Left kidney (tissue), 2 donors: Measurements from ENCODE around the gene MAP6. TPM values are rescaled to one million over a fixed set of nuclear protein-coding genes. Genes with fewer than 3 reads are reported as not detected.

Source experiments
- DNase-seq: peaks from one replicate; pipeline ENCODE4 v3.0.0-alpha.2; 2013
- polyA plus RNA-seq: library from polyadenylated mRNA; unstranded; fragments of 120-200 nt; gene quantifications from one replicate; pipeline ENCODE4 v1.2.1, GENCODE V29; 2013; ENCODE audit not compliant: insufficient read length

Gene MAP6
- polyA plus RNA-seq, 1 donor = 8.6 TPM

- no peak for DNase-seq
These were observed 35.9 kb downstream of the MAP6 start for GRCh38 chr11:75632962-75633361.

GRCh38 chr11:75632450-75632849 lies 36.4 kb downstream of the MAP6 start:
- DNase-seq = no peak

GRCh38 chr11:75631086-75631730 lies 37.6 kb downstream of the MAP6 start:
- DNase-seq = no peak

GRCh38 chr11:75627906-75628668 lies 40.8 kb downstream of the MAP6 start:
- DNase-seq = no peak

- DNase-seq = no peak
These were observed 41.8 kb downstream of the MAP6 start for GRCh38 chr11:75626889-75627529.

GRCh38 chr11:75625991-75626888 lies 42.6 kb downstream of the MAP6 start:
- DNase-seq = no peak

- no peak for DNase-seq
These were observed 43.8 kb downstream of the MAP6 start for GRCh38 chr11:75625021-75625420.

- no peak for DNase-seq
These were observed 52.6 kb downstream of the MAP6 start for GRCh38 chr11:75616281-75616680.

- DNase-seq = no peak
These were observed 53.1 kb downstream of the MAP6 start for GRCh38 chr11:75615751-75616150.

- DNase-seq = no peak
These were observed 57.0 kb downstream of the MAP6 start for GRCh38 chr11:75611823-75612222.

- DNase-seq = no peak
These were observed 62.7 kb downstream of the MAP6 start for GRCh38 chr11:75606099-75606498.

- DNase-seq = no peak
These were observed 64.8 kb downstream of the MAP6 start for GRCh38 chr11:75603791-75604736.

GRCh38 chr11:75602951-75603350 lies 65.9 kb downstream of the MAP6 start:
- DNase-seq = no peak

GRCh38 chr11:75601494-75601893 lies 67.3 kb downstream of the MAP6 start:
- DNase-seq = no peak

- no peak for DNase-seq
These were observed 68.5 kb downstream of the MAP6 start for GRCh38 chr11:75600356-75600755.

GRCh38 chr11:75598900-75599299 lies 69.9 kb downstream of the MAP6 start:
- no peak for DNase-seq

- no peak for DNase-seq
These were observed 70.6 kb downstream of the MAP6 start for GRCh38 chr11:75598264-75598663.

GRCh38 chr11:75597636-75598035 lies 71.2 kb downstream of the MAP6 start:
- DNase-seq = peak; percentile 20

- no peak for DNase-seq
These were observed 71.9 kb downstream of the MAP6 start for GRCh38 chr11:75596914-75597313.

- DNase-seq = no peak
These were observed 73.4 kb downstream of the MAP6 start for GRCh38 chr11:75595429-75595828.

- DNase-seq = no peak
These were observed 74.6 kb downstream of the MAP6 start for GRCh38 chr11:75594211-75594610.
